HL-60 (cell line): ENCODE results near the gene UCP3.

Experiments
- CTCF ChIP-seq: IDR thresholded peaks from one replicate; pipeline ENCODE4 v1.5.1; 2011; ENCODE audit warnings: low read length, control low read depth, inconsistent platforms; ENCODE audit not compliant: insufficient read depth
- POLR2AphosphoS5 ChIP-seq: IDR thresholded peaks from 2 replicates; pipeline ENCODE4 v1.6.1; 2012; ENCODE audit warnings: low read depth
- REST ChIP-seq: IDR thresholded peaks from 2 replicates; pipeline ENCODE4 v1.6.1; 2012; ENCODE audit warnings: low read depth; ENCODE audit not compliant: insufficient replicate concordance
- SPI1 ChIP-seq: IDR thresholded peaks from 2 replicates; pipeline ENCODE4 v1.6.1; 2012; ENCODE audit warnings: low read depth, mild to moderate bottlenecking, borderline replicate concordance

GRCh38 chr11:74035264-74035663 is 26.4 kb upstream of the UCP3 start:
- TF ChIP-seq CTCF (no peak), REST (no peak), POLR2AphosphoS5 (no peak), SPI1 (no peak)
